AG04450 (cell line): ENCODE data around the gene TSPAN3. TPM values are rescaled to one million over a fixed set of nuclear protein-coding genes. Genes with fewer than 3 reads are reported as not detected.

Source experiments
- CTCF ChIA-PET: fragments of 300-600, 350-600 bp; formaldehyde crosslinking; extraction: SDS; loops from one replicate; lab custom pipeline; 2022; ENCODE audit warnings: antibody characterized with exemption, inconsistent platforms; lab: Charles Lee
- POLR2A ChIA-PET: fragments of 350-600 bp; formaldehyde crosslinking; extraction: SDS; loops from one replicate; lab custom pipeline; 2021; ENCODE audit warnings: antibody characterized with exemption, inconsistent platforms; lab: Yijun Ruan, JAX
- DNase-seq: peaks from one replicate; pipeline ENCODE4 v3.0.0-alpha.2; 2011; ENCODE audit warnings: low read depth, low spot score
- H3K27ac ChIP-seq: one replicate; pipeline ENCODE4 v1.5.1; 2012; ENCODE audit warnings: low read depth, low read length, control low read depth
- H3K27me3 ChIP-seq: one replicate; pipeline ENCODE4 v1.6.0; 2012; ENCODE audit warnings: low read length; ENCODE audit not compliant: control insufficient read depth, insufficient read depth
- H3K4me3 ChIP-seq: 2 replicates; pipeline ENCODE4 v1.5.1; 2011; ENCODE audit warnings: mild to moderate bottlenecking, low read depth, low read length, control low read depth
- H3K9me3 ChIP-seq: 2 replicates; pipeline ENCODE4 v1.5.1; 2012; ENCODE audit warnings: low read length; ENCODE audit not compliant: control insufficient read depth, insufficient read depth
- CTCF ChIP-seq: IDR thresholded peaks from 2 replicates; pipeline ENCODE4 v1.5.1; 2011; ENCODE audit warnings: low read depth, low read length, control low read depth, inconsistent platforms
- polyA plus RNA-seq: library from polyadenylated mRNA; depleted of rRNA; stranded (reverse); fragments of >200 nt; gene quantifications from 2 replicates; pipeline ENCODE4 v1.2.3, GENCODE V29; 2011

The TSPAN3 gene
- polyA plus RNA-seq, 1 experiment = 410 TPM

- Histone ChIP-seq H3K27me3 (no peaks in the 10 kb centered on the region), H3K9me3 (peaks cover 4% of the 10 kb centered on the region; the same call in 1 of the 2 replicates), H3K4me3 (no peak overlapping the region), H3K27ac (no peak overlapping the region)
- TF ChIP-seq CTCF = no peak
- POLR2A ChIA-PET = no interaction called here
- CTCF ChIA-PET = interaction anchor here (2.1 to 2.2 kb wide), 2 partner anchors 13 to 506 kb away, joined by 6 read pairs; no protein-coding TSS in a partner anchor
- DNase-seq = no peak
Measured at GRCh38 chr15:77037388-77038209, 33.3 kb downstream of the TSPAN3 start.

GRCh38 chr15:77036537-77037387, 34.1 kb downstream of the TSPAN3 start:
- ChIA-PET CTCF (interaction anchor here (2.1 to 2.2 kb wide), 2 partner anchors 13 to 506 kb away, joined by 6 read pairs; no protein-coding TSS in a partner anchor), POLR2A (no interaction called here)
- no peak overlapping the region for H3K27ac ChIP-seq
- peaks cover 4% of the 10 kb centered on the region; the same call in 1 of the 2 replicates for H3K9me3 ChIP-seq
- H3K4me3 ChIP-seq = no peak overlapping the region
- no peak for TF ChIP-seq CTCF
- no peak for DNase-seq
- no peaks in the 10 kb centered on the region for H3K27me3 ChIP-seq

- peaks cover 4% of the 10 kb centered on the region; the same call in 1 of the 2 replicates for H3K9me3 ChIP-seq
- H3K27me3 ChIP-seq = no peaks in the 10 kb centered on the region
- ChIA-PET CTCF (interaction anchor here (0.8 to 2.2 kb wide), 4 partner anchors 12 to 507 kb away, joined by 3 to 6 read pairs (median 5); no protein-coding TSS in a partner anchor), POLR2A (no interaction called here)
- no peak for TF ChIP-seq CTCF
- DNase-seq = no peak
- no peak overlapping the region for H3K4me3 ChIP-seq
- no peak overlapping the region for H3K27ac ChIP-seq
Measured at GRCh38 chr15:77035999-77036471, 34.9 kb downstream of the TSPAN3 start.

GRCh38 chr15:77035584-77035983, 35.3 kb downstream of the TSPAN3 start:
- no peak for DNase-seq
- POLR2A ChIA-PET = interaction anchor here (0.9 kb wide), 1 partner anchor 35 kb away, joined by 3 read pairs; the partner anchor contains the start of gene TSPAN3
- CTCF ChIA-PET = interaction anchor here (0.6 to 2.1 kb wide), 5 partner anchors 12 to 508 kb away, joined by 3 to 9 read pairs (median 4); no protein-coding TSS in a partner anchor
- TF ChIP-seq CTCF = no peak
- no peak overlapping the region for H3K27ac ChIP-seq
- no peak overlapping the region for H3K4me3 ChIP-seq
- peaks cover 4% of the 10 kb centered on the region; the same call in 1 of the 2 replicates for H3K9me3 ChIP-seq
- H3K27me3 ChIP-seq = no peaks in the 10 kb centered on the region
